GM23248 (cell line): ENCODE results near the gene TJP3. TPM values are rescaled to one million over a fixed set of nuclear protein-coding genes. Genes with fewer than 3 reads are reported as not detected.
"Not testable (repeated sequence)": the region's sequence is repeated elsewhere in the genome, so short reads cannot be mapped to it uniquely, and the experiment has no call there.

Experiments
- DNase-seq: peaks from one replicate; pipeline ENCODE4 v3.0.0-alpha.2; 2015
- H2AFZ ChIP-seq: fragments of 200-600 bp; sonication (generic); 2 replicates; pipeline ENCODE4 v1.6.1; 2016; ENCODE audit warnings: antibody characterized with exemption
- H3F3A ChIP-seq: fragments of 200-600 bp; sonication (generic); 2 replicates; pipeline ENCODE4 v1.6.1; 2016; ENCODE audit warnings: mild to moderate bottlenecking, antibody characterized with exemption, mixed run types; ENCODE audit not compliant: insufficient read depth
- H3K27ac ChIP-seq: fragments of 200-600 bp; sonication (generic); 2 replicates; pipeline ENCODE4 v1.5.1; 2016; ENCODE audit warnings: mild to moderate bottlenecking
- H3K27me3 ChIP-seq: fragments of 200-600 bp; sonication (generic); replicated peaks from 2 replicates; pipeline ENCODE4 v1.6.1; 2016; ENCODE audit warnings: mild to moderate bottlenecking; ENCODE audit not compliant: insufficient read depth
- H3K36me3 ChIP-seq: fragments of 200-600 bp; sonication (generic); 2 replicates; pipeline ENCODE4 v1.6.1; 2016; ENCODE audit warnings: low read depth, mild to moderate bottlenecking
- H3K4me1 ChIP-seq: fragments of 200-600 bp; sonication (generic); 2 replicates; pipeline ENCODE4 v1.6.1; 2016; ENCODE audit warnings: mild to moderate bottlenecking; ENCODE audit not compliant: insufficient read depth
- H3K4me2 ChIP-seq: fragments of 200-600 bp; sonication (generic); one replicate; pipeline ENCODE4 v1.6.1; 2016; ENCODE audit warnings: mild to moderate bottlenecking; ENCODE audit not compliant: unreplicated experiment
- H3K4me3 ChIP-seq: fragments of 200-600 bp; sonication (generic); 2 replicates; pipeline ENCODE4 v1.5.1; 2016; ENCODE audit warnings: mild to moderate bottlenecking
- H3K79me2 ChIP-seq: fragments of 200-600 bp; sonication (generic); 2 replicates; pipeline ENCODE4 v1.6.1; 2016; ENCODE audit warnings: mild to moderate bottlenecking; ENCODE audit not compliant: insufficient read depth
- H3K9ac ChIP-seq: fragments of 200-600 bp; sonication (generic); 2 replicates; pipeline ENCODE4 v1.6.1; 2016; ENCODE audit warnings: mild to moderate bottlenecking
- H3K9me2 ChIP-seq: fragments of 200-600 bp; sonication (generic); 2 replicates; pipeline ENCODE4 v1.6.1; 2016; ENCODE audit warnings: mixed run types, mild to moderate bottlenecking, moderate library complexity; ENCODE audit not compliant: insufficient read depth
- H3K9me3 ChIP-seq: fragments of 200-600 bp; sonication (generic); one replicate; pipeline ENCODE4 v1.6.1; 2017; ENCODE audit warnings: low read depth
- H4K20me1 ChIP-seq: fragments of 200-600 bp; sonication (generic); 2 replicates; pipeline ENCODE4 v1.6.0; 2016; ENCODE audit not compliant: insufficient read depth
- EZH2 ChIP-seq: fragments of 200-600 bp; sonication (generic); IDR thresholded peaks from 2 replicates; pipeline ENCODE4 v1.6.1; 2018; ENCODE audit warnings: antibody characterized with exemption, mild to moderate bottlenecking; ENCODE audit not compliant: insufficient read depth, poor library complexity, severe bottlenecking
- EZH2phosphoT487 ChIP-seq: fragments of 200-600 bp; sonication (generic); IDR thresholded peaks from 2 replicates; pipeline ENCODE4 v1.6.1; 2018; ENCODE audit warnings: antibody characterized with exemption, moderate library complexity, mild to moderate bottlenecking, low read depth; ENCODE audit not compliant: insufficient read depth
- WGBS, 2 experiments: methylation state at CpG; one replicate each; pipeline ENCODE4 v1.1.6; 2015 to 2017; ENCODE audit warnings: low lambda C conversion rate in 2 of 2, low coverage in 1 of 2; ENCODE audit errors: missing lambda C conversion rate in 2 of 2; 5-methylcytosine and 5-hydroxymethylcytosine counted together
- in situ Hi-C: fragments of 300-500 bp; cut with MboI; formaldehyde crosslinking; loops from 2 replicates; pipeline ENCODE4 v1.15.0; 2020
- polyA plus RNA-seq: library from polyadenylated mRNA; unstranded; fragments of >200 nt; fragmentation: Nextera tagmentation; extraction: Ambion mirVana; gene quantifications from 2 replicates; pipeline ENCODE4 v1.2.1, GENCODE V29; 2016
- total RNA-seq: library from RNA; depleted of rRNA; stranded (reverse); fragments of >200 nt; shearing (Covaris generic); gene quantifications from 2 replicates; pipeline ENCODE4 v1.2.3, GENCODE V29; 2014

Gene TJP3
- total and polyA plus RNA-seq, 2 experiments from 2014 or later, result not detected

DNA sequence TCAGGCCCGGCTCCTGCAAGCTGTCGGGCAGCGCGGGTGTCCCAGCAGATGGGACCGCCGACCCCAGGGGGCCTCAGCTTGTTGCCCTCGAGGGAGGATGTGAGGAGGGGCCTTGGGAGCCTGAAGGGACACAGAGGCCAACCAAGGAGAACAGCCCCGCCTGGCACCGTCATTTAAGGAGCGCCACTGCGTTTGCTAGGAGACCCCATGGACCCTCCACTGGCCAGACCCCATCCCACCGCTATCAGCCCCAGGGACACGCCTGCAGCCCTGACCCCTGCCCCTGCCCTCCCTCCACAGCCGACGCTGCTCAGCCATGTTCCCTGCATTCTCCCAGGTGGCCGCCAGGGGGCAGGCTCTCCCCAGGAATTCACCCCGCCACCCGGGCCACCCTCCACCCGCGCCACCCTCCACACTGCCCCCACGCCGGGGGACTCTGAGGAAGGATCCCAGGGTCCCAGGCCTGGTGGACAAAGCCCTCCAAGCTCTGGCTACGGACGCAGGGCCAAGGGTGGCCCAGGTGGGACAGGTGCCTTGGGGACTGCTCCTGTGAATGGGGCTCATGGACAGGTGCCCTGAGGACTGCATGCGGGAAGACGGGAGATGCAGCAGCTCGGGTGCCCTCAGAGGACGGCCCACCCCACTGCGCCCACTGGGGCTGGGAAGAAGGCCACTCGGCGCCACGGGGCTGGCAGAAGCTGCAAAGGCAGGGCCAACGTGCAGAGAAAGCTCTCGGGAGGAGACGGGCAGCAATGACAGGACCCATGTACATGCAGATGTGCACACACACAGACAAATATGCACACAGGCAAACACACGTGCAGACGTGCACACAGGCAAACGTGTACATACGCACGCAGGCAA is 42.3 kb upstream of the TJP3 start:
- no peaks in the 10 kb centered on the region for H3K9me3 ChIP-seq
- 36% methylated on average over 34 to 40 of the region's 40 CpGs for WGBS, 2 experiments
- no peak overlapping the region for H3K4me3 ChIP-seq
- no peak overlapping the region for H2AFZ ChIP-seq
- DNase-seq, result peak; percentile 52
- H3K4me1 ChIP-seq, result peaks cover 7% of the 10 kb centered on the region
- no peaks in the 10 kb centered on the region for H3F3A ChIP-seq
- no peaks in the 10 kb centered on the region for H4K20me1 ChIP-seq
- no peak overlapping the region for H3K4me2 ChIP-seq
- no peak overlapping the region for H3K27ac ChIP-seq
- H3K27me3 ChIP-seq, result no peaks in the 10 kb centered on the region
- no peaks in the 10 kb centered on the region for H3K36me3 ChIP-seq
- no peaks in the 10 kb centered on the region for H3K9me2 ChIP-seq
- no peak for TF ChIP-seq EZH2
- peaks cover 11% of the 10 kb centered on the region; the same call in 1 of the 2 replicates for H3K79me2 ChIP-seq
- in situ Hi-C loops, result no loop called here
- no peak overlapping the region for H3K9ac ChIP-seq

- H3K36me3 ChIP-seq, H3K4me3 ChIP-seq, H3K9me2 ChIP-seq, in situ Hi-C loops, H4K20me1 ChIP-seq, H3K9ac ChIP-seq, H3K27me3 ChIP-seq, H3F3A ChIP-seq, H3K4me2 ChIP-seq, DNase-seq, H3K27ac ChIP-seq, H2AFZ ChIP-seq, H3K9me3 ChIP-seq: not testable (repeated sequence)
- Histone ChIP-seq H3K79me2 (peaks cover 17% of the 10 kb centered on the region), H3K4me1 (peaks cover 12% of the 10 kb centered on the region)
- 86 to 87% methylated on average over 14 of the region's 14 CpGs for WGBS, 2 experiments
Measured at GRCh38 chr19:3666545-3666856, 41.7 kb upstream of the TJP3 start.

DNA sequence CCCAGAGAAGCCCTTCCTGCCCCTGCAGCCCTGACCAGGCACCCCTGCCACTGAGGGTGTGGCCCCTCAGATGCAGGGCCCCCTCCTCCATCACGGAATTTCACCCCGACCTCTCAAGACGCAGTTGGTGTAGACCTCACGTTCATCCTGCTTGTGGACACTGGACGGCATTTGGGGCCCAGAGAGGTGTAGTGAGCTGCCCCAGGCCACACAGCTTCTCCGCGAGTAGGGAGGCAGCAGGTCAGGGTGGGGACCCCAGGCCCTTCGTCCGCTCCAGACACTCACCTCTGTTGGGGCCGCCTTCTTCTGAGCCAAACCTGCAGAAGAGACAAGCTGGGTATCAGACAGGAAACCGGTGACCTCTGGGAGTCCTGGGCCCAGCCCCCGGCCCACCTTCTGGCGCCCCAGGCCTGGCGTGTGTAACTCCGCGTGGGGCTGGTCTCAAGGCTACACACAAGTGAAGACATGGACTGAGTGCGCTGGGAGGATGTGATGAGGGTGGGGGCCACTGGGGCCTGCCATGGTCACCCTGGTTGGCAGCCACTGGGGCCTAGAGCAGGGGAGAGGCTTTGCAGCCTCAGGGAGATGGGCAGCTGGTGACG is 41.0 kb upstream of the TJP3 start:
- Histone ChIP-seq H3K36me3 (no peaks in the 10 kb centered on the region), H3K9me3 (no peaks in the 10 kb centered on the region), H3K27me3 (no peaks in the 10 kb centered on the region), H3K9me2 (no peaks in the 10 kb centered on the region), H4K20me1 (no peaks in the 10 kb centered on the region), H3K4me2 (no peak overlapping the region), H3F3A (no peaks in the 10 kb centered on the region), H2AFZ (no peak overlapping the region), H3K9ac (no peak overlapping the region), H3K27ac (no peak overlapping the region), H3K4me3 (no peak overlapping the region), H3K79me2 (peaks cover 23% of the 10 kb centered on the region), H3K4me1 (peaks cover 12% of the 10 kb centered on the region)
- WGBS, 2 experiments, result 88 to 92% methylated on average over 13 to 18 of the region's 18 CpGs
- in situ Hi-C loops, result no loop called here
- DNase-seq, result no peak
- no peak for TF ChIP-seq EZH2
- TF ChIP-seq EZH2phosphoT487, result no peak

DNA sequence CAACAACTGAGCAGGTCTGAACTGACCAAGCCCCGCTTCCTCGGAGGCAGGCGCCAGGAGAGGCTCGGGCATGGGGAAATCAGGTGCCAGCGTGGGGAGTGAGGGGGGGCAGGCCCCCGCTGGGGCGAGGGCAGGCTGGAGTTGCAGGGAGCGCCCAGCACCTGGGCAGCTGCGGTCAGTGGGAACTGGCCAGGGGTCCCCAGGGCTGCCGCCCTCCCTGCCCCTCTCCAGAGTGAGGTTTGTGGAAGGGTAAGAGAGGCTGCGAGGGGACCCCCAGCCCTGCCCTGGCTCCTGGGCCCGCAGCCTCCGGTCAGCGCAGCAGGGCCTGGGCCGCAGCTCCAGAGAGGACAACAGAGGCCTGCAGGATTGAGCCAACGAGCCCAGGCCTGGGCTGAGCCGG is 40.4 kb upstream of the TJP3 start:
- 94% methylated on average over 13 to 17 of the region's 17 CpGs for WGBS, 2 experiments
- Histone ChIP-seq H3K4me2 (no peak overlapping the region), H3K9me2 (no peaks in the 10 kb centered on the region), H3K9me3 (no peaks in the 10 kb centered on the region), H3K9ac (no peak overlapping the region), H3F3A (no peaks in the 10 kb centered on the region), H2AFZ (no peak overlapping the region), H3K27me3 (no peaks in the 10 kb centered on the region), H3K27ac (no peak overlapping the region), H3K79me2 (peaks cover 28% of the 10 kb centered on the region), H3K36me3 (no peaks in the 10 kb centered on the region), H4K20me1 (no peaks in the 10 kb centered on the region), H3K4me3 (no peak overlapping the region), H3K4me1 (peaks cover 12% of the 10 kb centered on the region)
- in situ Hi-C loops, result no loop called here
- no peak for TF ChIP-seq EZH2phosphoT487
- no peak for DNase-seq
